NCI-H2029 (cell line): Measurements from ENCODE around the gene PRAF2.

Experiments
- DNase-seq: peaks from one replicate; lab custom pipeline; 2025; lab: John Stamatoyannopoulos, UW

Gene PRAF2

GRCh38 chrX:49042581-49043219 lies 31.1 kb downstream of the PRAF2 start:
- DNase-seq: no peak

- no peak for DNase-seq
Observed at GRCh38 chrX:49041744-49042580, 31.8 kb downstream of the PRAF2 start.

GRCh38 chrX:49040376-49040955 lies 33.3 kb downstream of the PRAF2 start:
- DNase-seq: no peak

GRCh38 chrX:49039598-49040375 lies 34.0 kb downstream of the PRAF2 start:
- DNase-seq: no peak

- DNase-seq: no peak
Observed at GRCh38 chrX:49037883-49038475, 35.8 kb downstream of the PRAF2 start.

GRCh38 chrX:49030283-49030682 lies 43.5 kb downstream of the PRAF2 start:
- DNase-seq: no peak

- DNase-seq: no peak
Observed at GRCh38 chrX:49029876-49030275, 43.9 kb downstream of the PRAF2 start.
